Left ventricle myocardium inferior (tissue), 1 donor: ENCODE results near the gene FHIT. TPM values are rescaled to one million over a fixed set of nuclear protein-coding genes. Genes with fewer than 3 reads are reported as not detected.
A peak's percentile ranks its signal among the peaks of the same experiment; 100 is the strongest.

Experiments used
- DNase-seq: peaks from one replicate; pipeline ENCODE4 v3.0.0-alpha.2; 2020
- H3K27ac ChIP-seq: fragments of 200-600 bp; replicated peaks from 2 replicates; pipeline ENCODE4 v1.8.0; 2021
- H3K27me3 ChIP-seq: fragments of 200-600 bp; 2 replicates; pipeline ENCODE4 v1.8.0; 2021; ENCODE audit warnings: low read depth
- H3K36me3 ChIP-seq: fragments of 200-600 bp; 2 replicates; pipeline ENCODE4 v1.8.0; 2021
- H3K4me1 ChIP-seq: fragments of 200-600 bp; 2 replicates; pipeline ENCODE4 v1.8.0; 2021
- H3K4me3 ChIP-seq: fragments of 200-600 bp; 2 replicates; pipeline ENCODE4 v1.8.0; 2021; ENCODE audit warnings: mild to moderate bottlenecking, moderate library complexity
- H3K9me3 ChIP-seq: fragments of 200-600 bp; replicated peaks from 2 replicates; pipeline ENCODE4 v1.8.0; 2021
- intact Hi-C: fragments of 100-400 bp; cut with micrococcal nuclease; formaldehyde crosslinking; loops from one replicate; pipeline ENCODE4 v1.11.0; 2022
- total RNA-seq: library from RNA; stranded (reverse); fragmentation: NEBNext Ultra II Directional; extraction: Animal tissue kit (Norgen Biotek cat#: 25700); gene quantifications from one replicate; pipeline ENCODE4 v1.2.1, GENCODE V29; 2021
- TF ChIP-seq, protein P1 (sequence below): fragments of 200-600 bp; IDR thresholded peaks from 2 replicates; pipeline ENCODE4 v1.8.0; 2021; ENCODE audit warnings: antibody characterized with exemption, mild to moderate bottlenecking, borderline replicate concordance
- donor health status: DM: no; HTN: yes; CAD: no; lungs with severe emphysema.

The FHIT gene
- total RNA-seq, 1 donor from 2014 or later, result 16.0 TPM

GRCh38 chr3:60102154-60102553 lies 1149.1 kb downstream of the FHIT start:
- no peaks in the 10 kb centered on the region for H3K4me1 ChIP-seq
- H3K36me3 ChIP-seq, result no peaks in the 10 kb centered on the region
- H3K27me3 ChIP-seq, result no peaks in the 10 kb centered on the region
- no peaks in the 10 kb centered on the region for H3K9me3 ChIP-seq
- TF ChIP-seq, protein P1, sequence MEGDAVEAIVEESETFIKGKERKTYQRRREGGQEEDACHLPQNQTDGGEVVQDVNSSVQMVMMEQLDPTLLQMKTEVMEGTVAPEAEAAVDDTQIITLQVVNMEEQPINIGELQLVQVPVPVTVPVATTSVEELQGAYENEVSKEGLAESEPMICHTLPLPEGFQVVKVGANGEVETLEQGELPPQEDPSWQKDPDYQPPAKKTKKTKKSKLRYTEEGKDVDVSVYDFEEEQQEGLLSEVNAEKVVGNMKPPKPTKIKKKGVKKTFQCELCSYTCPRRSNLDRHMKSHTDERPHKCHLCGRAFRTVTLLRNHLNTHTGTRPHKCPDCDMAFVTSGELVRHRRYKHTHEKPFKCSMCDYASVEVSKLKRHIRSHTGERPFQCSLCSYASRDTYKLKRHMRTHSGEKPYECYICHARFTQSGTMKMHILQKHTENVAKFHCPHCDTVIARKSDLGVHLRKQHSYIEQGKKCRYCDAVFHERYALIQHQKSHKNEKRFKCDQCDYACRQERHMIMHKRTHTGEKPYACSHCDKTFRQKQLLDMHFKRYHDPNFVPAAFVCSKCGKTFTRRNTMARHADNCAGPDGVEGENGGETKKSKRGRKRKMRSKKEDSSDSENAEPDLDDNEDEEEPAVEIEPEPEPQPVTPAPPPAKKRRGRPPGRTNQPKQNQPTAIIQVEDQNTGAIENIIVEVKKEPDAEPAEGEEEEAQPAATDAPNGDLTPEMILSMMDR, result no peak
- no peak overlapping the region for H3K4me3 ChIP-seq
- intact Hi-C loops, result no loop called here
- no peak for DNase-seq
- H3K27ac ChIP-seq, result no peak overlapping the region

DNA sequence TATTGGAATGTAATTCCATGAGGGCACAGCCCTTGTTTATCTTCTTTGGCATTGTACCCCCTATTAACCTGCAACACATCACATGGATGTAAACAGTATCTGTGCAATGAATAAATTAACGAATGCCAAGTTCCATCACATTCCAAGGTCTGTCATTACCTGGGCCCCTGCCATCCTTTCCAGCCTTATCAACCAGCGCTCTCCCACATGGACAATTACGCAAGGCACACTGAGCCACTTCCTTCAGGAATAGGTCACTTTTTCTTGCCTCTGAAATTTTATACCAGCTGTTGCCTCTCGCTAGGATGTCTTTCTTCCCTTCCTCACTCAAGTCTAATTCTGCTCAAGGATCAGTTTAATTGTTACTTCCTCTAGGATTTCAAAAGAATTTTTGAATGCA lies 1149.6 kb downstream of the FHIT start:
- H3K27me3 ChIP-seq, result no peaks in the 10 kb centered on the region
- no peaks in the 10 kb centered on the region for H3K9me3 ChIP-seq
- intact Hi-C loops, result no loop called here
- no peaks in the 10 kb centered on the region for H3K36me3 ChIP-seq
- no peak overlapping the region for H3K4me3 ChIP-seq
- DNase-seq, result peak; percentile 34
- TF ChIP-seq, protein P1, result no peak
- H3K27ac ChIP-seq, result no peak overlapping the region
- H3K4me1 ChIP-seq, result no peaks in the 10 kb centered on the region

DNA sequence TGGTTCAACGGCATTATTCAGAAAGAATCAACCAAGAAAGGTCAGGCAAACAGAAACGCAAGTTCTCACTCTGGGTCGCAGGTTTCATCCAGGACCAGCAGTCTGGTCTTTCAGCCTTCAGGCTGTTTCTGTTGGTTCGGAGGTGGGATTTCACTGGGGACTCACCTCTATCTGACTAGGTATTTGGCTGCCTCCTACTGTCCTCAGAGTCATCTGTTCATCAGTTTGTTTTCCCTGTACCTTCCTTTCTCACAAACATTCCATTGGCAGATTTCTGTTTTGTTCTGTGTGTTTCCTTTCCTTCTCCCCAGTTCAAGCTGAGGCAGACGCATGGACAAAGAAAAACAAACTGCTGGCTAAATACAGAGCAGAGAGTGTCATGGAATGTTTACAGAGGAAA lies 1154.8 kb downstream of the FHIT start:
- peaks cover 7% of the 10 kb centered on the region for H3K9me3 ChIP-seq
- H3K27me3 ChIP-seq, result no peaks in the 10 kb centered on the region
- DNase-seq, result no peak
- H3K36me3 ChIP-seq, result no peaks in the 10 kb centered on the region
- TF ChIP-seq, protein P1, result no peak
- H3K27ac ChIP-seq, result no peak overlapping the region
- no peak overlapping the region for H3K4me3 ChIP-seq
- intact Hi-C loops, result no loop called here
- no peaks in the 10 kb centered on the region for H3K4me1 ChIP-seq

DNA sequence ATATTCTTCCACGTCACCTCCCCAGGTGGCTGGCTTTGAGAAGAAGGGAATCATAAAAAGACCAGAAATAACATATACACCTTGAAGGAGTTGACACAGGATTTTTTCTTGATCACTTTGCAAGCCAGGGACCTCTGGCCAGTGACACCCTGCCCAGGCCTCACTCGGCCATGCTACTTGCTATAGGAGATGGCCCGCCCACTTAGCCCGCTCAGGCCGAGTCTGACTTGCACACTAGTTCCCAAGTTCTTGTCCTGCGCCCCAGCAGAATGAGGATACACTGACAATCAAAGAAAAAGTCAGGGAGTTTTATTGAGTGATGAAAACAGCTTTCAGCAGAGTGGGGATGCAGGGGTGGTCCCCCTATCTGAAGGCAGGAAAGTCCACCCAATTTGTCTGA lies 1155.3 kb downstream of the FHIT start:
- intact Hi-C loops, result no loop called here

DNA sequence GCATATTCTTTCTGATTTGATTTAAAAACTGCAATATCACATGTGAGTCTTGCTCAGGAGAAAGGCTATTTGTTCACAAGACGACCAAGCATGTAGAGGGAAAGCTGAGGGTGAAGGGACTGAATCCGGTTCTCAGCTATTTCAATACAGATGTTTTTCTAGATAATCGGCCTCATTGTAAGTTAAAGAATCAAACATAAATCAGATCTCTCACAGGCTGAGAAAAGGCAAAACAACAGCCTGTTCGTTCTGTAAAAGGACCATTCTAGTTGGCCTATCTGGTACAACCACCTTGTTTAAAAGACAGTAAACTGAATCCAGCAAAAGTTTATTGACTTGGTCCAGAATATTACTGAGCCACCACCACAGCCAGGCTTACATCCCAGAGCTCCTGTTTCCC lies 1155.7 kb downstream of the FHIT start:
- TF ChIP-seq, protein P1, result no peak
- H3K4me3 ChIP-seq, result no peak overlapping the region
- intact Hi-C loops, result no loop called here
- H3K36me3 ChIP-seq, result no peaks in the 10 kb centered on the region
- no peaks in the 10 kb centered on the region for H3K27me3 ChIP-seq
- DNase-seq, result no peak
- H3K4me1 ChIP-seq, result no peaks in the 10 kb centered on the region
- peaks cover 7% of the 10 kb centered on the region for H3K9me3 ChIP-seq
- no peak overlapping the region for H3K27ac ChIP-seq

More for the DNA sequence above, 1155.3 kb downstream of the FHIT start:
- no peaks in the 10 kb centered on the region for H3K27me3 ChIP-seq
- no peak overlapping the region for H3K27ac ChIP-seq
- no peak overlapping the region for H3K4me3 ChIP-seq
- DNase-seq, result no peak
- H3K4me1 ChIP-seq, result no peaks in the 10 kb centered on the region
- TF ChIP-seq, protein P1, result no peak
- H3K36me3 ChIP-seq, result no peaks in the 10 kb centered on the region
- peaks cover 7% of the 10 kb centered on the region for H3K9me3 ChIP-seq
